SJCRH30 (cell line): ENCODE data around the gene DBF4B. TPM values are rescaled to one million over a fixed set of nuclear protein-coding genes. Genes with fewer than 3 reads are reported as not detected.
"Not testable (repeated sequence)": the region's sequence is repeated elsewhere in the genome, so short reads cannot be mapped to it uniquely, and the experiment has no call there.

Source experiments
- DNase-seq, 2 experiments: peaks; one replicate each; pipeline ENCODE4 v3.0.0-alpha.2; 2015 to 2020
- H3K27ac ChIP-seq: fragments of 250-450 bp; sonication (Bioruptor Pico); 2 replicates; pipeline ENCODE4 v1.5.1; 2020; ENCODE audit warnings: mild to moderate bottlenecking, moderate library complexity
- H3K27me3 ChIP-seq: fragments of 250-450 bp; sonication (Bioruptor Pico); 2 replicates; pipeline ENCODE4 v1.5.1; 2020; ENCODE audit warnings: mild to moderate bottlenecking, moderate library complexity
- H3K36me3 ChIP-seq: fragments of 250-450 bp; sonication (Bioruptor Pico); 2 replicates; pipeline ENCODE4 v1.5.1; 2020; ENCODE audit warnings: mild to moderate bottlenecking, moderate library complexity
- H3K4me1 ChIP-seq: fragments of 250-450 bp; sonication (Bioruptor Pico); 2 replicates; pipeline ENCODE4 v1.5.1; 2020; ENCODE audit warnings: mild to moderate bottlenecking, moderate library complexity
- H3K4me3 ChIP-seq: fragments of 250-450 bp; sonication (Bioruptor Pico); 2 replicates; pipeline ENCODE4 v1.5.1; 2020; ENCODE audit warnings: mild to moderate bottlenecking, moderate library complexity
- H3K9me3 ChIP-seq: fragments of 250-450 bp; sonication (Bioruptor Pico); replicated peaks from 2 replicates; pipeline ENCODE4 v1.5.1; 2020; ENCODE audit warnings: mild to moderate bottlenecking, moderate library complexity
- total RNA-seq: library from RNA; depleted of rRNA; stranded (reverse); fragments of >200 nt; shearing (Covaris generic); gene quantifications from 2 replicates; pipeline ENCODE4 v1.2.3, GENCODE V29; 2014; rRNA removed

The DBF4B gene, protein sequence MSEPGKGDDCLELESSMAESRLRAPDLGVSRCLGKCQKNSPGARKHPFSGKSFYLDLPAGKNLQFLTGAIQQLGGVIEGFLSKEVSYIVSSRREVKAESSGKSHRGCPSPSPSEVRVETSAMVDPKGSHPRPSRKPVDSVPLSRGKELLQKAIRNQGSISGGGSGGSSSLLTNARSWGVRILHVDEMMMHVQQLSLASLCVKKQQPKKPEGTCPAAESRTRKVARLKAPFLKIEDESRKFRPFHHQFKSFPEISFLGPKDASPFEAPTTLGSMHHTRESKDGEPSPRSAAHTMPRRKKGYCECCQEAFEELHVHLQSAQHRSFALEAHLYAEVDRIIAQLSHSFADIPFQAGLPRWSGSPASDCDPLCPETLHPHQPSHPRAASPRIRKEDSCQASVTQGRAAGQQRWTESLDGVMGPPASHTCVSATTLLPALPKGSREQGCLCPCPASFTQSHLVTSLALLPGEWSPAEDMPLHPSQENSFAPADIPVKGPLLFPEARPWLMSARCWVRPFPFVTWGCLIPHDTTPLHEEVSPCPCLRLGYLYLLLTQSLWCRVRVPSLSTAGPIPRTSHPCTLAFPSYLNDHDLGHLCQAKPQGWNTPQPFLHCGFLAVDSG
- 16.5 and 19.4 TPM in 2 replicates for total RNA-seq

GRCh38 chr17:44708401-44709263, at the start of gene DBF4B:
Gene DBF4B, plus strand, starts transcription at chr17:44708665. Its CDS starts 156 bp downstream, at chr17:44708821.
- Histone ChIP-seq H3K4me1 (peaks cover 7% of the 10 kb centered on the region; the same call in 1 of the 2 replicates), H3K4me3 (peak within 1 kb of the TSS; percentile 79), H3K27ac (peak within 1 kb of the TSS; percentile 70), H3K27me3 (no peaks in the 10 kb centered on the region), H3K36me3 (no peaks in the 10 kb centered on the region; the same call in 1 of the 2 replicates), H3K9me3 (no peaks in the 10 kb centered on the region)
- DNase-seq: peak; percentile 86 to 94

- H3K27me3 ChIP-seq: no peaks in the 10 kb centered on the region
- no peak overlapping the region for H3K27ac ChIP-seq
- no peaks in the 10 kb centered on the region for H3K36me3 ChIP-seq
- no peaks in the 10 kb centered on the region for H3K9me3 ChIP-seq
- H3K4me1 ChIP-seq: no peaks in the 10 kb centered on the region
- no peak for DNase-seq
- no peak overlapping the region for H3K4me3 ChIP-seq
These were observed 46.6 kb upstream of the DBF4B start for GRCh38 chr17:44661835-44662234.

DNA sequence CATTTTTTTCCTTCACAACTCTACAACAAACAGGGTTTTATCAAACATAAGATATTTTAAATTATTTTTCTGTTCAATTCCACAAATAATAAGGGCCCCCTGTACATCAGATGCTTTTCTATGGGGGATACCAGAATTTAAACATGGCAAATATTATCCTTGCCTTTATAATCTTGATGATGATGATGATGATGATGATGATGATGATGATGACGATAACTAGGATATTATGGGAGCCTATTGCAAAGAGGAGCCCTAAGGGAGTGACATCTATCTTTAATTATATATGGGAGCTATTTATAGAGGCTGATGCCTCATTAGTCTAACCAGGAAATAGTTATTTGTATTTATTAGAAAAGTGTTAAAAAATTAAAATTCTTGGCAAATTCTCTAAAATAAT, 45.4 kb upstream of the DBF4B start:
- peaks cover 4% of the 10 kb centered on the region; the same call in 1 of the 2 replicates for H3K4me1 ChIP-seq
- H3K27ac ChIP-seq: no peak overlapping the region
- no peak for DNase-seq
- H3K36me3 ChIP-seq: no peaks in the 10 kb centered on the region
- H3K9me3 ChIP-seq: no peaks in the 10 kb centered on the region
- H3K4me3 ChIP-seq: no peak overlapping the region
- H3K27me3 ChIP-seq: no peaks in the 10 kb centered on the region

DNA sequence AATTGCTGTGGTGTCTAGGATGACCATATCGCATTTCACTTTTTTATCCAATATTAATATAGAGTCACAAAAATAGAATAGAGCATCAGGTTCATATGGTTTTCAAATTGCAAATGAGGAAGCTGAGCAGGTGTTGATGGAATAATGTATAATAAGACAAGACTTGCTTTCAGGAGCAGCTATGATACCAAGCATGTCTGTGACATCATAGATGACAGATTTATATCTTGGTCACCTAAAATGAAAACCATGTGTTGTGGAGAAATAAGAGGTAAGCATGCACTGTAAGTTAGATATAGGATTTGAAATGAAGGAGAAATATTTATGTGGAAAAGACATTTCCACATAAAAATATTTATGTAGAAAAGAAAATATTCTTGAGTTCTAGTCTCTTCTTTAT, 43.6 kb upstream of the DBF4B start:
- H3K4me1 ChIP-seq: peaks cover 4% of the 10 kb centered on the region; the same call in 1 of the 2 replicates
- no peak overlapping the region for H3K4me3 ChIP-seq
- DNase-seq: peak in 1 of 2 experiments; percentile 33
- H3K27ac ChIP-seq: no peak overlapping the region
- no peaks in the 10 kb centered on the region for H3K36me3 ChIP-seq
- H3K9me3 ChIP-seq: no peaks in the 10 kb centered on the region
- H3K27me3 ChIP-seq: no peaks in the 10 kb centered on the region

- H3K4me1 ChIP-seq: peaks cover 4% of the 10 kb centered on the region; the same call in 1 of the 2 replicates
- DNase-seq: no peak
- no peaks in the 10 kb centered on the region for H3K9me3 ChIP-seq
- no peak overlapping the region for H3K27ac ChIP-seq
- no peaks in the 10 kb centered on the region for H3K36me3 ChIP-seq
- H3K27me3 ChIP-seq: no peaks in the 10 kb centered on the region
- no peak overlapping the region for H3K4me3 ChIP-seq
These were observed 42.5 kb upstream of the DBF4B start for GRCh38 chr17:44666006-44666405.

- Histone ChIP-seq H3K36me3 (no peaks in the 10 kb centered on the region), H3K27me3 (no peaks in the 10 kb centered on the region), H3K9me3 (no peaks in the 10 kb centered on the region), H3K27ac (no peak overlapping the region), H3K4me3 (no peak overlapping the region), H3K4me1 (peaks cover 1% of the 10 kb centered on the region; the same call in 1 of the 2 replicates)
- peak in 1 of 2 experiments; percentile 46 for DNase-seq
These were observed 35.9 kb upstream of the DBF4B start for GRCh38 chr17:44672479-44673093.

- H3K4me3 ChIP-seq: no peak overlapping the region
- peaks cover 4% of the 10 kb centered on the region for H3K36me3 ChIP-seq
- no peaks in the 10 kb centered on the region for H3K9me3 ChIP-seq
- no peaks in the 10 kb centered on the region for H3K4me1 ChIP-seq
- no peak for DNase-seq
- H3K27ac ChIP-seq: no peak overlapping the region
- no peaks in the 10 kb centered on the region for H3K27me3 ChIP-seq
These were observed 34.6 kb upstream of the DBF4B start for GRCh38 chr17:44673893-44674292.

GRCh38 chr17:44677136-44677535, 31.3 kb upstream of the DBF4B start:
- Histone ChIP-seq H3K27ac (no peak overlapping the region), H3K9me3 (no peaks in the 10 kb centered on the region), H3K4me3 (no peak overlapping the region), H3K4me1 (no peaks in the 10 kb centered on the region), H3K36me3 (peaks cover 21% of the 10 kb centered on the region), H3K27me3 (no peaks in the 10 kb centered on the region)
- DNase-seq: no peak

DNA sequence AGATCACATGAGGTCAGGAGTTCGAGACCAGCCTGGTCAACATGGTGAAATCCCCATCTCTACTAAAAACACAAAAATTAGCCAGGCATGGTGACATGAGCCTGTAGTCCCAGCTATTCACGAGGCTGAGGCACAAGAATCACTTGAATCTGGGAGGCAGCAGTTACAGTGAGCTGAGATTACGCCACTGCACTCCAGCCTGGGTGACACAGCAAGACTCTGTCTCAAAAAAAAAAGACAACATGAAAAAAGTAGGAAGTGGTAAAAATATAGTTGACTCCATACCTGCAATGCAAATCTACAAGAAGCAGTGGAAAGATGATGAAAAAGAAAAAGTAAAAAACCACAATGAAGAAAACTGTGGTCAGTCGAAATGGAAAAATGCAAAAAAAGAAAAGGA, 25.2 kb upstream of the DBF4B start:
- not testable (repeated sequence) for H3K27me3 ChIP-seq, DNase-seq, H3K4me1 ChIP-seq, H3K27ac ChIP-seq, H3K9me3 ChIP-seq, H3K4me3 ChIP-seq
- H3K36me3 ChIP-seq: peaks cover 33% of the 10 kb centered on the region

- Histone ChIP-seq H3K36me3 (peaks cover 13% of the 10 kb centered on the region), H3K4me1 (peaks cover 6% of the 10 kb centered on the region), H3K27ac (no peak overlapping the region), H3K4me3 (no peak overlapping the region), H3K27me3 (no peaks in the 10 kb centered on the region), H3K9me3 (no peaks in the 10 kb centered on the region)
- DNase-seq: peak in 1 of 2 experiments; percentile 40
These were observed 20.7 kb upstream of the DBF4B start for GRCh38 chr17:44687756-44688155.

- peaks cover 6% of the 10 kb centered on the region for H3K4me1 ChIP-seq
- no peaks in the 10 kb centered on the region for H3K27me3 ChIP-seq
- H3K4me3 ChIP-seq: peak overlapping the region; percentile 90
- no peak for DNase-seq
- no peak overlapping the region for H3K27ac ChIP-seq
- peaks cover 8% of the 10 kb centered on the region for H3K36me3 ChIP-seq
- H3K9me3 ChIP-seq: no peaks in the 10 kb centered on the region
These were observed 20.3 kb upstream of the DBF4B start for GRCh38 chr17:44688200-44688599.

- H3K4me3 ChIP-seq: peak overlapping the region; percentile 90
- peak overlapping the region; percentile 67 for H3K27ac ChIP-seq
- no peak for DNase-seq
- no peaks in the 10 kb centered on the region for H3K27me3 ChIP-seq
- no peaks in the 10 kb centered on the region for H3K9me3 ChIP-seq
- peaks cover 6% of the 10 kb centered on the region for H3K4me1 ChIP-seq
- peaks cover 2% of the 10 kb centered on the region for H3K36me3 ChIP-seq
These were observed 19.6 kb upstream of the DBF4B start for GRCh38 chr17:44688675-44689476.

DNA sequence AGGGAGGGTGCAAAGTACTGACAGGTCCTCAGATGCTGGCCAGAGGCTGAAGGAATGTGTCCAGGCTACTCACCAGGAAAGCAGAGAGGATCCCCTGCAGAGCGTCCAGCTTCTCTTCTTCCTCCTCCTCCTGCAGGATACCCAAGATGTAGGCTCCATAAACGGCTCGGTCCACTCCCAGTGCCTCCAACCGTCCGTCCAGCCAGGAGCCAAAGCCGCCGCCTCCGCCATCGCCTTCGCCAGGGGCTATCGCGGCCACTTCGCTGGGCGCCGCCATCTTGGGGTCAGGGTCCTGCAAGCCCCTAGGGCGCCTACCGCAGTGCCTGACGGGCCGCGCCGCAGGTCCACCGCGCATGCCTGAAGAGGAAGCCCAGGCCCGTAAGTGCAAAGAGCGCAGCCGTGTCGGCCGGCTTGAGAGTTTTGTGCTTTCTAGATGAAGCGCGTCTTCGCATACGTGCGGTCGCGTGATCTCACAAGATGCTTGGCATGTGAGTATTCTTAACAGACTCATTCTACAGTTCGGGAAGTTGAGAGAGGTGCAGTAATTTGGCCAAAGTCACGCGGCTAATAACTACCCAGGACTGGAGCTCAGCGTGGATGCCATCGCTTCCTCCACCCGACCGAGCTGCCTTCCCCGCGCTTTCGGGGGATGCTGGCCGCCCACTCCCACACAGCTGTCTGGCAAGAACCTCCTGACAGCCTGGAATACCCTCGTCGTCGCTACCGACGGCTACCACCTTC, 18.8 kb upstream of the DBF4B start, which contains the start of gene CCDC43:
TSS of gene CCDC43 (minus strand) at position 300 of the 741 bp plus-strand sequence. CDS start at position 277, 23 bp downstream.
- Histone ChIP-seq H3K4me1 (peaks cover 6% of the 10 kb centered on the region), H3K27ac (peak within 1 kb of the TSS; percentile 67), H3K36me3 (no peaks in the 10 kb centered on the region), H3K9me3 (no peaks in the 10 kb centered on the region), H3K4me3 (peak within 1 kb of the TSS; percentile 90), H3K27me3 (no peaks in the 10 kb centered on the region)
- DNase-seq: peak; percentile 95 to 97
